ENCODE results near the gene HS6ST3.

HS6ST3 gene

GRCh38 chr13:96834626-96835025 lies 744.7 kb downstream of the HS6ST3 start:
- DNase-seq (ENCODE audit: low read depth in 2 of 2) = no peak

GRCh38 chr13:96835546-96835945 lies 745.6 kb downstream of the HS6ST3 start:
- no peak for DNase-seq (ENCODE audit: low read depth in 2 of 2)

GRCh38 chr13:96836733-96837132 lies 746.8 kb downstream of the HS6ST3 start:
- no peak for DNase-seq (ENCODE audit: low read depth in 2 of 2)

- DNase-seq (ENCODE audit: low read depth in 2 of 2) = no peak
Measured at GRCh38 chr13:96837809-96838208, 747.9 kb downstream of the HS6ST3 start.

- DNase-seq (ENCODE audit: low read depth in 2 of 2) = no peak
Measured at GRCh38 chr13:96844195-96844594, 754.3 kb downstream of the HS6ST3 start.

- DNase-seq (ENCODE audit: low read depth in 2 of 2) = no peak
Measured at GRCh38 chr13:96844616-96845015, 754.7 kb downstream of the HS6ST3 start.

- no peak for DNase-seq (ENCODE audit: low read depth in 2 of 2)
Measured at GRCh38 chr13:96848286-96848685, 758.4 kb downstream of the HS6ST3 start.

GRCh38 chr13:96849091-96849490 lies 759.2 kb downstream of the HS6ST3 start:
- no peak for DNase-seq (ENCODE audit: low read depth in 2 of 2)

GRCh38 chr13:96850538-96851145 lies 760.7 kb downstream of the HS6ST3 start:
- DNase-seq (ENCODE audit: low read depth in 2 of 2) = no peak

- no peak for DNase-seq (ENCODE audit: low read depth in 2 of 2)
Measured at GRCh38 chr13:96851856-96852445, 762.0 kb downstream of the HS6ST3 start.

GRCh38 chr13:96858133-96858826 lies 768.4 kb downstream of the HS6ST3 start:
- DNase-seq (ENCODE audit: low read depth in 2 of 2) = no peak

GRCh38 chr13:96860882-96861281 lies 771.0 kb downstream of the HS6ST3 start:
- DNase-seq (ENCODE audit: low read depth in 2 of 2) = no peak

- DNase-seq (ENCODE audit: low read depth in 2 of 2) = no peak
Measured at GRCh38 chr13:96862093-96862492, 772.2 kb downstream of the HS6ST3 start.

- DNase-seq (ENCODE audit: low read depth in 2 of 2) = no peak
Measured at GRCh38 chr13:96862999-96863398, 773.1 kb downstream of the HS6ST3 start.

GRCh38 chr13:96871469-96871868 lies 781.6 kb downstream of the HS6ST3 start:
- DNase-seq (ENCODE audit: low read depth in 2 of 2) = no peak

- DNase-seq (ENCODE audit: low read depth in 2 of 2) = no peak
Measured at GRCh38 chr13:96880419-96880818, 790.5 kb downstream of the HS6ST3 start.

Measured in stimulated activated CD4-positive, alpha-beta T cell treated with anti-CD3 and anti-CD28 coated beads, Interleukin-1b, Interleukin-23, amount 100 ng/mL, for 1 hour (primary cell).